MCF 10A (cell line): ENCODE measurements around the gene SHQ1. TPM values are rescaled to one million over a fixed set of nuclear protein-coding genes. Genes with fewer than 3 reads are reported as not detected.
A peak's percentile ranks its signal among the peaks of the same experiment; 100 is the strongest.

ENCODE experiments used
- BruUV-seq: library from RNA; stranded (reverse); fragments of 400-500 nt; replicated peaks from 2 replicates; lab custom pipeline; 2021; lab: Mats Ljungman, UMichigan
- CTCF ChIA-PET: fragments of 300-600 bp; sonication (Branson Sonifier 250); formaldehyde crosslinking; extraction: SDS; loops from one replicate; lab custom pipeline; 2021; ENCODE audit warnings: antibody characterized with exemption, inconsistent platforms; lab: Yijun Ruan, JAX
- POLR2A ChIA-PET: fragments of 300-600, 350-650 bp; sonication (Branson Sonifier 250); formaldehyde crosslinking; extraction: SDS; loops from one replicate; lab custom pipeline; 2020; ENCODE audit warnings: antibody characterized with exemption, inconsistent platforms; lab: Yijun Ruan, JAX
- DNase-seq: peaks from one replicate; pipeline ENCODE4 v3.0.0-alpha.2; 2018; ENCODE audit not compliant: unreplicated experiment
- H3K27ac Mint-ChIP-seq: one replicate; pipeline ENCODE4 v1.8.0; 2022; ENCODE audit warnings: mild to moderate bottlenecking, low read depth, mixed read lengths; ENCODE audit not compliant: unreplicated experiment
- H3K27me3 Mint-ChIP-seq: one replicate; pipeline ENCODE4 v1.8.0; 2022; ENCODE audit warnings: mixed read lengths; ENCODE audit not compliant: insufficient read depth, unreplicated experiment
- H3K36me3 Mint-ChIP-seq: one replicate; pipeline ENCODE4 v1.8.0; 2022; ENCODE audit warnings: mild to moderate bottlenecking, moderate library complexity, mixed read lengths; ENCODE audit not compliant: insufficient read depth, unreplicated experiment
- H3K4me1 Mint-ChIP-seq: one replicate; pipeline ENCODE4 v1.8.0; 2022; ENCODE audit warnings: mixed read lengths; ENCODE audit not compliant: insufficient read depth, unreplicated experiment
- H3K4me3 Mint-ChIP-seq: one replicate; pipeline ENCODE4 v1.8.0; 2022; ENCODE audit warnings: mild to moderate bottlenecking, moderate library complexity, mixed read lengths; ENCODE audit not compliant: unreplicated experiment
- H3K9me3 Mint-ChIP-seq: one replicate; pipeline ENCODE4 v1.8.0; 2022; ENCODE audit warnings: mixed read lengths; ENCODE audit not compliant: unreplicated experiment
- CTCF ChIP-seq: fragments of 200-600 bp; IDR thresholded peaks from one replicate; pipeline ENCODE4 v1.8.0; 2022; ENCODE audit warnings: antibody characterized with exemption, mild to moderate bottlenecking; ENCODE audit not compliant: unreplicated experiment
- intact Hi-C: fragments of 100-400 bp; cut with micrococcal nuclease; formaldehyde crosslinking; loops from 2 replicates; pipeline ENCODE4 v1.14.1; 2022
- total RNA-seq: library from RNA; stranded (reverse); gene quantifications from 2 replicates; pipeline ENCODE4 v1.2.3, GENCODE V29; 2022

Gene SHQ1
- total RNA-seq, 1 experiment from 2014 or later: 17.4 TPM

GRCh38 chr3:72750405-72750965, 97.8 kb downstream of the SHQ1 start:
- H3K4me1 Mint-ChIP-seq: peaks cover 25% of the 10 kb centered on the region
- intact Hi-C loops: no loop called here
- TF ChIP-seq CTCF: no peak
- H3K4me3 Mint-ChIP-seq: no peak overlapping the region
- H3K27ac Mint-ChIP-seq: no peak overlapping the region
- BruUV-seq: no TSS peak
- no peak for DNase-seq
- ChIA-PET POLR2A (no interaction called here), CTCF (interaction anchor here (0.7 to 1.5 kb wide), 2 partner anchors 87 to 97 kb away, joined by 3 read pairs; no protein-coding TSS in a partner anchor)
- no peaks in the 10 kb centered on the region for H3K27me3 Mint-ChIP-seq
- no peaks in the 10 kb centered on the region for H3K9me3 Mint-ChIP-seq
- peaks cover 12% of the 10 kb centered on the region for H3K36me3 Mint-ChIP-seq

- no peak for TF ChIP-seq CTCF
- peak overlapping the region; percentile 14 for H3K27ac Mint-ChIP-seq
- no peaks in the 10 kb centered on the region for H3K27me3 Mint-ChIP-seq
- intact Hi-C loops: no loop called here
- BruUV-seq: no TSS peak
- H3K4me1 Mint-ChIP-seq: peaks cover 12% of the 10 kb centered on the region
- H3K36me3 Mint-ChIP-seq: peaks cover 6% of the 10 kb centered on the region
- DNase-seq: peak; percentile 38
- ChIA-PET POLR2A (interaction anchor here (0.7 to 1.8 kb wide), 2 partner anchors 24 to 33 kb away, joined by 3 read pairs; no protein-coding TSS in a partner anchor), CTCF (interaction anchor here (0.6 kb wide), 1 partner anchor 84 kb away, joined by 3 read pairs; no protein-coding TSS in a partner anchor)
- H3K4me3 Mint-ChIP-seq: no peak overlapping the region
- H3K9me3 Mint-ChIP-seq: no peaks in the 10 kb centered on the region
These were observed 99.6 kb downstream of the SHQ1 start for GRCh38 chr3:72748659-72749058.

- peaks cover 12% of the 10 kb centered on the region for H3K4me1 Mint-ChIP-seq
- no peak overlapping the region for H3K27ac Mint-ChIP-seq
- H3K9me3 Mint-ChIP-seq: no peaks in the 10 kb centered on the region
- TF ChIP-seq CTCF: no peak
- no peak for DNase-seq
- no peak overlapping the region for H3K4me3 Mint-ChIP-seq
- CTCF ChIA-PET: interaction anchor here (0.6 to 1.7 kb wide), 3 partner anchors 23 to 872 kb away, joined by 3 to 8 read pairs (median 3); no protein-coding TSS in a partner anchor
- intact Hi-C loops: no loop called here
- no TSS peak for BruUV-seq
- H3K36me3 Mint-ChIP-seq: peaks cover 6% of the 10 kb centered on the region
- POLR2A ChIA-PET: interaction anchor here (1.4 kb wide), 1 partner anchor 9 kb away, joined by 4 read pairs; no protein-coding TSS in a partner anchor
- H3K27me3 Mint-ChIP-seq: no peaks in the 10 kb centered on the region
These were observed 101.5 kb downstream of the SHQ1 start for GRCh38 chr3:72746430-72747411.
